Ascending aorta (tissue), 2 donors: ENCODE data around the gene CCDC85A. TPM values are rescaled to one million over a fixed set of nuclear protein-coding genes. Genes with fewer than 3 reads are reported as not detected.

Experiments used
- DNase-seq, 2 donors: peaks; one replicate each; pipeline ENCODE4 v3.0.0-alpha.2; 2019; ENCODE audit warnings: low spot score in 2 of 2
- H3K27ac ChIP-seq, 2 donors: fragments of 200-600 bp; sonication (generic); one replicate each; pipeline ENCODE4 v1.5.1; 2016 to 2017; ENCODE audit warnings: mild to moderate bottlenecking in 1 of 2
- H3K27me3 ChIP-seq: fragments of 200-600 bp; sonication (generic); one replicate; pipeline ENCODE4 v1.5.1; 2017
- H3K36me3 ChIP-seq, 2 donors: fragments of 200-600 bp; sonication (generic); one replicate each; pipeline ENCODE4 v1.5.1; 2016
- H3K4me1 ChIP-seq, 2 donors: fragments of 200-600 bp; sonication (generic); one replicate each; pipeline ENCODE4 v1.5.1; 2016 to 2017; ENCODE audit warnings: mild to moderate bottlenecking in 1 of 2
- H3K4me3 ChIP-seq, 2 donors: fragments of 200-600 bp; sonication (generic); one replicate each; pipeline ENCODE4 v1.5.1; 2016 to 2017; ENCODE audit warnings: mild to moderate bottlenecking in 1 of 2
- H3K9me3 ChIP-seq, 2 donors: fragments of 200-600 bp; sonication (generic); one replicate each; pipeline ENCODE4 v1.5.1; 2016
- CTCF ChIP-seq, 3 experiments: fragments of 200-600 bp in 2 of 3; fragments of 450-650 bp in 1 of 3; sonication (generic) in 2 of 3; IDR thresholded peaks; one replicate each; pipeline ENCODE4 v1.5.1; 2016 to 2019; ENCODE audit warnings: antibody characterized with exemption in 3 of 3, mild to moderate bottlenecking in 1 of 3, moderate library complexity in 1 of 3
- intact Hi-C: fragments of 100-400 bp; cut with DNase I; formaldehyde crosslinking; loops from one replicate; pipeline ENCODE4 v1.15.1; 2023
- total RNA-seq: library from RNA; depleted of rRNA; stranded (reverse); fragments of >200 nt; gene quantifications from one replicate; pipeline ENCODE4 v1.1.0, GENCODE V29; 2016

The CCDC85A gene
- total RNA-seq, 1 donor from 2014 or later, result 15.0 TPM

DNA sequence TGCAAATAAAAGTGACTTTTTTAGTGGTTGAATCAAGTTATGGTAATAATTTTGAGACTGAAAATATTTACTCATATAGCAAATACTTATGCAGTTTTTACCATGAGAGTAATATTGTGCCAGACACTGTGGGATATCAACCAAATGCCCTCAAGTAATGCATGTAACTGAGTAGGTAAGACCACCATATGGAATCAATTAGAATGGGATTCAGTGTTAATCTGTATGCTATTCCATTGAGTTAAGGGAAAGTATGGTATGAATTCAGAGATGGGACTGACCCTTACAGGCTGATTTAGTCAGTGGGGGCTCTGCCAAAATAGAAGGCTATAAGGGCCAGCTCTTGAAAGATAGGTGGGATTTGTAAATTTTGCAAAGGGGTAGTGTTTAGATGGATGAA, 131.6 kb downstream of the CCDC85A start:
- Histone ChIP-seq H3K4me1 (no peaks in the 10 kb centered on the region), H3K36me3 (no peaks in the 10 kb centered on the region), H3K9me3 (no peaks in the 10 kb centered on the region), H3K27me3 (no peaks in the 10 kb centered on the region), H3K27ac (no peak overlapping the region), H3K4me3 (no peak overlapping the region)
- intact Hi-C loops, result no loop called here
- no peak for TF ChIP-seq CTCF (IDR thresholded peaks at IDR 0.05)
- no peak for DNase-seq

DNA sequence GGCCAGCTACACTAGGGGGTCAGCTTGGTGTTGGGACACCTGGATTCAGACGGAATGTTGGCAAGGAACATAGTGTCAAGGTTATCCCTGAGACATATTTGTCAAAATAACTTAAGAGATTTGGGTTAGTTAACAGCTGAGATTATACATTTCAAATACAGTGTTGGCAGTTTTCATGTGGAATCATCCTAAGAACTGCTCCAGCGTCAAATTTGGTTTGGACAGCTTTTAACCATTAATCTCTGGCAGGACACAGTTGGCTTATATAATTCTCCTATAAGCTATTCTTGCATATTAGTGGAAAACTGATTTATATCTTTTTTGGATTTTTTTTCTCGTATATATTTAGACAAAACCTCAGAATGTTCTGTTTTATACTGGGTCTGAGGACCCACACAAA, 132.2 kb downstream of the CCDC85A start:
- no peaks in the 10 kb centered on the region for H3K36me3 ChIP-seq
- intact Hi-C loops, result no loop called here
- no peak overlapping the region for H3K4me3 ChIP-seq
- H3K27me3 ChIP-seq, result no peaks in the 10 kb centered on the region
- no peak for DNase-seq
- H3K4me1 ChIP-seq, result no peaks in the 10 kb centered on the region
- H3K27ac ChIP-seq, result no peak overlapping the region
- H3K9me3 ChIP-seq, result no peaks in the 10 kb centered on the region
- TF ChIP-seq CTCF (IDR thresholded peaks at IDR 0.05), result no peak

DNA sequence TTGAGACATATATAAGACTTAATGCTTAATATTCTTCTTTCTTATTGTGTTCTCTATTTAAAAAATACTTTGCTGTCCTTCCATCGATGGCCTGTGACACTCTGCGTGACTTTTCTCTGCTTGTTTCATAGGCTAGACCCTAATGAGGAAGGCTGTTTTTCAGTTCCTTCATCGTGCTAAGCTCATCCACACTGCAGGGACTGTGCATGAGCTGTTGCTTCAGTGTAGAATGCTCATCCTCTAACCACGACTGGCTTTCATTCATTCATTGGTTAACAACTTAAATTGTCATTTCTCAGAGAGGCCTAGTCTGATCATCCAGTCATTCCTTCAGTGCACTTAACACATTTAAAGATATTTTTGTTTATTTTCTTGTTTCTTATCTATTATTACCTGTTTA, 134.4 kb downstream of the CCDC85A start:
- DNase-seq, result no peak
- no peak for TF ChIP-seq CTCF (IDR thresholded peaks at IDR 0.05)
- Histone ChIP-seq H3K27me3 (no peaks in the 10 kb centered on the region), H3K4me3 (no peak overlapping the region), H3K9me3 (no peaks in the 10 kb centered on the region), H3K4me1 (no peaks in the 10 kb centered on the region), H3K27ac (no peak overlapping the region), H3K36me3 (no peaks in the 10 kb centered on the region)
- intact Hi-C loops, result no loop called here

GRCh38 chr2:56325661-56326345, 142.0 kb downstream of the CCDC85A start:
- no peak overlapping the region for H3K4me3 ChIP-seq
- intact Hi-C loops, result no loop called here
- no peak for TF ChIP-seq CTCF (IDR thresholded peaks at IDR 0.05)
- no peaks in the 10 kb centered on the region for H3K9me3 ChIP-seq
- no peak for DNase-seq
- H3K4me1 ChIP-seq, result no peaks in the 10 kb centered on the region
- H3K27me3 ChIP-seq, result no peaks in the 10 kb centered on the region
- no peaks in the 10 kb centered on the region for H3K36me3 ChIP-seq
- no peak overlapping the region for H3K27ac ChIP-seq

- no peaks in the 10 kb centered on the region for H3K4me1 ChIP-seq
- intact Hi-C loops, result no loop called here
- TF ChIP-seq CTCF (IDR thresholded peaks at IDR 0.05), result no peak
- DNase-seq, result no peak
- no peak overlapping the region for H3K4me3 ChIP-seq
- H3K27me3 ChIP-seq, result no peaks in the 10 kb centered on the region
- no peaks in the 10 kb centered on the region for H3K9me3 ChIP-seq
- no peaks in the 10 kb centered on the region for H3K36me3 ChIP-seq
- no peak overlapping the region for H3K27ac ChIP-seq
These were observed 142.6 kb downstream of the CCDC85A start for GRCh38 chr2:56326346-56326741.

- no peak for TF ChIP-seq CTCF (IDR thresholded peaks at IDR 0.05)
- Histone ChIP-seq H3K27me3 (no peaks in the 10 kb centered on the region), H3K4me1 (no peaks in the 10 kb centered on the region), H3K36me3 (no peaks in the 10 kb centered on the region), H3K4me3 (no peak overlapping the region), H3K9me3 (no peaks in the 10 kb centered on the region), H3K27ac (no peak overlapping the region)
- intact Hi-C loops, result no loop called here
- no peak for DNase-seq
These were observed 148.0 kb downstream of the CCDC85A start for GRCh38 chr2:56331810-56332209.
